Measurements from ENCODE around the gene THEM5. TPM values are rescaled to one million over a fixed set of nuclear protein-coding genes. Genes with fewer than 3 reads are reported as not detected.
A peak's percentile ranks its signal among the peaks of the same experiment; 100 is the strongest.
"Not testable (repeated sequence)": the region's sequence is repeated elsewhere in the genome, so short reads cannot be mapped to it uniquely, and the experiment has no call there.

The THEM5 gene
- total RNA-seq, 2 experiments from 2014 or later: not detected

DNA sequence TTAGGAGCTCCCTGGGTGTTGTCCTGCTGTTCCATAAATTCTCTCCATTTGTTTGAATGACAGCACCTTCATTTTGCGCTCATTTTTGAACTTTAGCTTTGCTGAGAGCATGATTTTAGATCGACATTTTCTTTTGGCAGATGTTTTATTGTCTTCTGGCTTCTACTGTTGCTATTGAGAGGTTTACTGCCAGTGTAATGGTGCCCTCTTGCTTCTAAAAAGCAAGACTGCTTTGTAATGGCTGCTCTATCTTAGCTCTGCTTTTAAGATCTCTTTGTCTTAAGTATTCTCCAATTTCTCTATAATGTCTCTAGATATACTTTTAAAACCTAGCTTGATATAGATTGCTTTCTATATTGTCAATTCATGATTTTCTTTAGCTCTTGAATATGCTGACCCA is 28.0 kb upstream of the THEM5 start:
- CTCF ChIA-PET: interaction anchor here (0.8 to 4.4 kb wide), 13 partner anchors 9 to 288 kb away, joined by 3 to 24 read pairs (median 3); no protein-coding TSS in a partner anchor
- Mint-ChIP-seq H3K36me3 (ENCODE audit: low read depth) (peaks cover 25% of the 10 kb centered on the region), H3K27ac (no peak overlapping the region), H3K27me3 (no peaks in the 10 kb centered on the region), H3K4me3 (no peak overlapping the region), H3K9me3 (no peaks in the 10 kb centered on the region), H3K4me1 (ENCODE audit: low read depth) (no peaks in the 10 kb centered on the region)
- TF ChIP-seq, protein P1, sequence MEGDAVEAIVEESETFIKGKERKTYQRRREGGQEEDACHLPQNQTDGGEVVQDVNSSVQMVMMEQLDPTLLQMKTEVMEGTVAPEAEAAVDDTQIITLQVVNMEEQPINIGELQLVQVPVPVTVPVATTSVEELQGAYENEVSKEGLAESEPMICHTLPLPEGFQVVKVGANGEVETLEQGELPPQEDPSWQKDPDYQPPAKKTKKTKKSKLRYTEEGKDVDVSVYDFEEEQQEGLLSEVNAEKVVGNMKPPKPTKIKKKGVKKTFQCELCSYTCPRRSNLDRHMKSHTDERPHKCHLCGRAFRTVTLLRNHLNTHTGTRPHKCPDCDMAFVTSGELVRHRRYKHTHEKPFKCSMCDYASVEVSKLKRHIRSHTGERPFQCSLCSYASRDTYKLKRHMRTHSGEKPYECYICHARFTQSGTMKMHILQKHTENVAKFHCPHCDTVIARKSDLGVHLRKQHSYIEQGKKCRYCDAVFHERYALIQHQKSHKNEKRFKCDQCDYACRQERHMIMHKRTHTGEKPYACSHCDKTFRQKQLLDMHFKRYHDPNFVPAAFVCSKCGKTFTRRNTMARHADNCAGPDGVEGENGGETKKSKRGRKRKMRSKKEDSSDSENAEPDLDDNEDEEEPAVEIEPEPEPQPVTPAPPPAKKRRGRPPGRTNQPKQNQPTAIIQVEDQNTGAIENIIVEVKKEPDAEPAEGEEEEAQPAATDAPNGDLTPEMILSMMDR (IDR thresholded peaks at IDR 0.05): no peak
- POLR2A ChIA-PET: interaction anchor here (0.8 to 1.0 kb wide), 2 partner anchors 9 to 30 kb away, joined by 3 read pairs; no protein-coding TSS in a partner anchor
- ATAC-seq: no peak
- intact Hi-C loops (cut with micrococcal nuclease): no loop called here
- no peak for DNase-seq

DNA sequence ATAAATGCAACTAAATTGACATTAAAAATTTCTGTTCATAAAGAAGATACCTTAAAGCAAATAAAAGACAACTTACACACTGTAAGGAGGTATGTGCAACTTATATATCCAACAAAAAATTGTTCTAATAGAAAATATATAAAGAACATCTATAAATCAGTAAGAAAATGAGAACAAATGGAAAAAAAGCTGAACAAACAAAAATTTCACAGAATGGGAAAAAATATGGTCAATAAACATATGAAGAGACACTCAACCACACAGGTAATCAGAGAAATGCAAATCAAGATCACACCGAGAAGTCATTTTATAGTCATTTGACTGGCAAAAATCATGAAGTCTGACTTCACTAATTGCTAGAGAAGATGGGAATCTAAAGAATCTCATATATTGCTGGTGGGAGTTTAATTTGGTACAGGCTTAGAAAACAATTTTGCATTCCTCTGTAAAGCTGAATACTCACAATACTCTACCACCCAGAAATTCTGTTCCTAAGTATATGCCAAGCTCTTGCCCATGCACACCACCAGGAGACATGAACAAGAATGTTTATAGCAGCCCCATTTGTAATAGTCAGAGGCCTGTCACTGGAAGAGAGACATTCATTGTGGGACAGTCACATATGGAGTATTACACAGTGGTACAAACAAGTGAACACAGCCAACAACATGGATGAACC is 22.0 kb upstream of the THEM5 start:
- no peak for DNase-seq
- ChIA-PET POLR2A (interaction anchor here (0.6 kb wide), 1 partner anchor 371 kb away, joined by 3 read pairs; no protein-coding TSS in a partner anchor), CTCF (interaction anchor here (0.8 to 2.0 kb wide), 3 partner anchors 9 to 126 kb away, joined by 3 to 5 read pairs (median 3); no protein-coding TSS in a partner anchor)
- peaks cover 13% of the 10 kb centered on the region for H3K4me1 Mint-ChIP-seq (ENCODE audit: low read depth)
- no peaks in the 10 kb centered on the region for H3K9me3 Mint-ChIP-seq
- no peak overlapping the region for H3K4me3 Mint-ChIP-seq
- H3K36me3 Mint-ChIP-seq (ENCODE audit: low read depth): peaks cover 21% of the 10 kb centered on the region
- peak overlapping the region; percentile 26 for H3K27ac Mint-ChIP-seq
- TF ChIP-seq, protein P1 (IDR thresholded peaks at IDR 0.05): no peak
- intact Hi-C loops (cut with micrococcal nuclease): no loop called here
- no peaks in the 10 kb centered on the region for H3K27me3 Mint-ChIP-seq
- no peak for ATAC-seq

DNA sequence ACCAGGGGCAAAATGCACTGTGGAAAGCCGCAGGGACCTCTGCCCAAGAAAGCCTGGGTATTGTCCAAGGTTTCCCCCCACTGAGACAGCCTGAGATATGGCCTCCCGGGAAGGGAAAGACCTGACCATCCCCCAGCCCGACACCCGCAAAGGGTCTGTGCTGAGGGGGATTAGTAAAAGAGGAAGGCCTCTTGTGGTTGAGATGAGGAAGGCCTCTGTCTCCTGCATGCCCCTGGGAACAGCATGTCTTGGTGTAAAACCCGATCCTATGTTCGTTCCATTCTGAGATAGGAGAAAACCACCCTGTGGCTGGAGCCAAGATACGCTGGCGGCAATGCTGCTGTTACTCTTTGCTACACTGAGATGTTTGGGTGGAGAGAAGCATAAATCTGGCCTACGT is 19.3 kb upstream of the THEM5 start:
- ATAC-seq; H3K27me3 Mint-ChIP-seq; CTCF ChIA-PET; POLR2A ChIA-PET; H3K9me3 Mint-ChIP-seq; H3K4me3 Mint-ChIP-seq; H3K27ac Mint-ChIP-seq; DNase-seq; intact Hi-C loops (cut with micrococcal nuclease): not testable (repeated sequence)
- H3K4me1 Mint-ChIP-seq (ENCODE audit: low read depth): peaks cover 20% of the 10 kb centered on the region
- peaks cover 19% of the 10 kb centered on the region for H3K36me3 Mint-ChIP-seq (ENCODE audit: low read depth)

DNA sequence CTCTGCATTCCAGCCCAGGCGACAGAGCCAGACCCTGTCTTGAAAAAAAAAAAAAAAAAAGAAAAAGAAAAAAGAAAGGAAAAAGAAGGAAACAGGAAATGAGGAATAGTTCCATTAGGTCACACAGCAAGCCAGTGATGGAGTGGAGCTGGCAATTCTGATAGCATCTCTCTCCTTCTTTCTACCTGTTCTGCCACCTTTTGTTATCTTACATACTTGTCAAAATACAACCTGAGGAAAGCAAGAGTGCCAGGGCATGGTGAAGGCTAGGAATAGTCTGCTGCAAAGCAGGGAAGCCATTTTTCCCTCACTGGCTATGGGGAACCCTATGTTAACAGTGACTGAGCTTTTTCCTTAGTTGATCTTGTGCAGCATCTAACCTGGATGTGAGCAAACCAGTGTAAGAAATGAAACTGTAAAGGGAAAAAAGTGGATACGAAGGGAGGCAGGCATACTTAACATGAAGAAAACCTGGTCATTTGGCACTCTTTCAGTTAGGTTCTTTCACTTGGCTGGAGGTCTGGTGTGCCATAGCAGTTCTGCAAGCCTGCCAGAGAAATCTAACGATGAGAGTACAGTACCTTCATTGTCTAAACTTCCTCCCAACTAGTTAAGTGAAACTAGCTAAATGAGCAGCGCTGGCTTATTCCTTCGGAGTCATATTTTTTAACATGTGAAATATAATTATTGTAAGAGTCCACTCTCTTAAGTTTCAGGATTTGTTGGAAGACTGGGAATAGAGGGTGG is 17.9 kb upstream of the THEM5 start:
- Mint-ChIP-seq H3K4me1 (ENCODE audit: low read depth) (peaks cover 22% of the 10 kb centered on the region), H3K36me3 (ENCODE audit: low read depth) (peaks cover 16% of the 10 kb centered on the region), H3K9me3 (no peaks in the 10 kb centered on the region), H3K4me3 (no peak overlapping the region), H3K27me3 (no peaks in the 10 kb centered on the region), H3K27ac (no peak overlapping the region)
- TF ChIP-seq, protein P1 (IDR thresholded peaks at IDR 0.05): no peak
- ChIA-PET CTCF (interaction anchor here (0.9 kb wide), 2 partner anchors 27 to 33 kb away, joined by 3 read pairs; no protein-coding TSS in a partner anchor), POLR2A (no interaction called here)
- no peak for DNase-seq
- ATAC-seq: no peak
- intact Hi-C loops (cut with micrococcal nuclease): no loop called here

DNA sequence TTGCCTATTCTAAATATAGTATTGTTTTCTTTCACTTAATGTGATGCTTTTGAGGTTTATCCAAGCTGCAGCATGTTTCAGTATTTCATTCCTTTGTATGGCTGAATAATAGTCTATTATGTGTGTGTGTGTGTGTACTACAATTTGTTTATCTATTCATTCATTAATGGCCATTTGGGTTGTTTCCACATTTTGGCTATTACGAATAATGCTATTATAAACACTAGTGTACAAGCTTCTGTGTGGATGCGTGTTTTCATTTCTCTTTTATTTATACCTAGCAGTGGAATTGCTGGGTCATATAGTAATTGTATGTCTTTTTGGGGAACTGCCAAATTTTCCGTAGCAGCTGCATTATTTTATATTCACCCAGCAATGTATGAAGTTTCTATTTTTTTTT is 15.0 kb upstream of the THEM5 start:
- Mint-ChIP-seq H3K4me1 (ENCODE audit: low read depth) (peaks cover 9% of the 10 kb centered on the region), H3K4me3 (no peak overlapping the region), H3K36me3 (ENCODE audit: low read depth) (no peaks in the 10 kb centered on the region), H3K27ac (no peak overlapping the region), H3K9me3 (no peaks in the 10 kb centered on the region), H3K27me3 (no peaks in the 10 kb centered on the region)
- no peak for DNase-seq
- ChIA-PET POLR2A (no interaction called here), CTCF (no interaction called here)
- intact Hi-C loops (cut with micrococcal nuclease): no loop called here
- TF ChIP-seq, protein P1 (IDR thresholded peaks at IDR 0.05): no peak
- no peak for ATAC-seq

Measured in activated CD8-positive, alpha-beta T cell treated with anti-CD3 and anti-CD28 coated beads for 36 hours (primary cell).